Stimulated activated naive CD8-positive, alpha-beta T cell treated with anti-CD3 and anti-CD28 coated beads, Interleukin-15, Interleukin-2, amounts not matched to agents 100 U/mL and 50 U/mL, for 24 hours (primary cell): Measurements from ENCODE around the gene EMD.

ENCODE experiments used
- ATAC-seq: fragments of 150-1000 bp; cut with Tn5 transposase; one replicate; pipeline ENCODE4 v1.10.0; 2021
- DNase-seq: peaks from one replicate; pipeline ENCODE4 v3.0.0; 2021

The EMD gene

DNA sequence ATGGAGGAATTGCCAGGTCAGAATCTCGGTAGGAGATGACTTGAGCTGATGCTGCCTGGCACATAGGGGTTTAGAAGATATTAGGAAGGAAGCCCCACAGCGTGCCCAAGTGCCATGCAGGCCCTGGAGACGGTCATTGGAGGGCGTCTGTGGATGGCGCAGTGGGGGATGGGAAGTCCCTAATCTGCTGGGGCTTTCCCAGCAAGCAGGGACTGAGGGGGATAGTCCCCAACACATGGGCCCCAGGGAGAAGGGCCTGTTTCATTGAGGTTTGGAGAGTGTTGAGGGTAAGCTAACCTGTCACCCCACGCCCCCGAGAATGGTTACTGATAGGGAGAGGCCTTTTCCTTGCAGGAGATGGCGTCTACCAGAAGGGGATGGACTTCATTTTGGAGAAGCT is 40.1 kb downstream of the EMD start:
- ATAC-seq (no peak), DNase-seq (no peak)

DNA sequence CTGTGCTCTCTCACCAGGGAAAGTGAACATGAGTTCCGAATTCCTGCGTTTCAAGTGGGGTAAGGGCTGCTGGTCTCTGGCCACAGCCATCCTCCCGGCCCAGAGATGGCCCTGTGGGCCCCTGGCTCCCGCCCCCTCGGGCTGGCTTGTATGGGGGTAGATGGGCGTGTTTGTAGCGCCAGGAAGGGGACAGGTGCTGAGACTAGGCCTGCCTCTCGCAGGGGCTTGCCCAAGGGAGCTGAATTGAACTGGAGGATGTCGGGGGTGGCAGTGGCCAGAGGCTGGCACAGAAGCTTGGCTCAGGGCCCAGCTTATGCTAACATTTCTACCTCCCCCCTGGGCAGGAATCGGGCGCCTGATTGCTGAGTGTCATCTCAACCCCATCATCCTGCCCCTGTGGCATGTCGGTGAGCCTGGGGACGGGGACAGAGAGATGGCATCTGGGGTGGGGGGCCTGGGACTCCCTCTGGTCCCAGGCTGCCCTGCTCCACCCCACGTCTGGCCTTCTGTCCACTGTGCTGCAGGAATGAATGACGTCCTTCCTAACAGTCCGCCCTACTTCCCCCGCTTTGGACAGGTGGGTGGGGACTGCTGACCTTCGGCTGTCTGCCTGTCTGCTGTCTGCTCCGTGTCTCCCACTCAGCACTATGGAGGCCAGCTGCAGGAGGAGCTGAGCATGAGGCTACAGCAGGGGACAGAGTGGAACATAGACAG is 40.8 kb downstream of the EMD start:
- no peak for ATAC-seq
- no peak for DNase-seq

DNA sequence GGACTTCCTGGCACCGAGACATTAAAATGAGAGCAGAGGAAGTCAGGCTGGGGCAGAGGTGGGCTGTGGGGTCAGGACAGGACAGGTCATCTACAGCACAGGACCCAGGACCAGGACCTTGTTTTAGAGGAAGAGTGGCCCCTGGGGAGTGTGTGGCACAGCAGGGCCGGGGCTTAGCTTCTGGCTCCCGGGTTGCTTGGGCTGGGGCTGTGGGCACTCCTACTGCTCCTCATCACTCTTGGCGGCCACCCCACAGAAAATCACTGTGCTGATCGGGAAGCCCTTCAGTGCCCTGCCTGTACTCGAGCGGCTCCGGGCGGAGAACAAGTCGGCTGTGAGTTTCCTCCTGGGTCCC is 41.3 kb downstream of the EMD start:
- no peak for DNase-seq
- no peak for ATAC-seq

DNA sequence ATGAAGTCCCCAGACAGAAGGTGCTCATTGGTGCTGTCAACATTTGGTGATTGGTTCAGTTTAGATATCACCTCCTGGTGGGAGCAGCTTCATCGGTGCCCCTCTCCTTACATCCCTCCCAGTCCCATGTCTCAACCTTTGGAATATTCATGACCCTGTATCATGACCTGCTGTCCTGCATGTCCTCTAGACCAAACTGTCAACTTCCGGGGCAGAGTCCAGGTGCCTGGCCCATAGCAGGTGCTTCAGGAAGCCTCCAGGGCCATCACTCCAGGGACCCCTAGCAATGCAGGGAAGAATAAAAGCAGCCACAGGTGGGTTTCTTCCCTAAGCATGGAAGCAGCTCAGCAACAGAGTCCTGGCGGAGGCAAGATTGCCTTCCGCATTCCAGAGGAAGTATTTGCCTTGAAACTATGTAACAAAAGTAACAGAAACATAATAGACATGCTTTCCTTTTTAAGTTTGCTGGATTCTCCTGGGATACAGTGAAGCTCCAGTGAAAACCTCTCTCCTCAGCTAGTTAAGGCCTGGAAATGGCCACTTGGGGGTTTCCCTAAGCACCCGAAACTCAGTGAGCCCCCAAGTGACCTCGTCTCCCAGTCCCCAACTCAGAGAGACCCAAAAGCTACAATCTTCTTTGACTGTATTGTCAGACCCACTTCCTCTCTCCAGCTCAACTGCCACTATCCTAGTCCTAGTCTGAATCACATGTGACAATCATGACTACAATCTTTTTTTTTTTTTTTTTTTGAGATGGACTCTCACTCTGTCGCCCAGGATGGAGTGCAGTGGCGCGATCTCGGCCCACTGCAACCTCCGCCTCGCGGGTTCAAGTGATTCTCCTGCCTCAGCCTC is 48.0 kb downstream of the EMD start:
- DNase-seq = no peak
- ATAC-seq = no peak

DNA sequence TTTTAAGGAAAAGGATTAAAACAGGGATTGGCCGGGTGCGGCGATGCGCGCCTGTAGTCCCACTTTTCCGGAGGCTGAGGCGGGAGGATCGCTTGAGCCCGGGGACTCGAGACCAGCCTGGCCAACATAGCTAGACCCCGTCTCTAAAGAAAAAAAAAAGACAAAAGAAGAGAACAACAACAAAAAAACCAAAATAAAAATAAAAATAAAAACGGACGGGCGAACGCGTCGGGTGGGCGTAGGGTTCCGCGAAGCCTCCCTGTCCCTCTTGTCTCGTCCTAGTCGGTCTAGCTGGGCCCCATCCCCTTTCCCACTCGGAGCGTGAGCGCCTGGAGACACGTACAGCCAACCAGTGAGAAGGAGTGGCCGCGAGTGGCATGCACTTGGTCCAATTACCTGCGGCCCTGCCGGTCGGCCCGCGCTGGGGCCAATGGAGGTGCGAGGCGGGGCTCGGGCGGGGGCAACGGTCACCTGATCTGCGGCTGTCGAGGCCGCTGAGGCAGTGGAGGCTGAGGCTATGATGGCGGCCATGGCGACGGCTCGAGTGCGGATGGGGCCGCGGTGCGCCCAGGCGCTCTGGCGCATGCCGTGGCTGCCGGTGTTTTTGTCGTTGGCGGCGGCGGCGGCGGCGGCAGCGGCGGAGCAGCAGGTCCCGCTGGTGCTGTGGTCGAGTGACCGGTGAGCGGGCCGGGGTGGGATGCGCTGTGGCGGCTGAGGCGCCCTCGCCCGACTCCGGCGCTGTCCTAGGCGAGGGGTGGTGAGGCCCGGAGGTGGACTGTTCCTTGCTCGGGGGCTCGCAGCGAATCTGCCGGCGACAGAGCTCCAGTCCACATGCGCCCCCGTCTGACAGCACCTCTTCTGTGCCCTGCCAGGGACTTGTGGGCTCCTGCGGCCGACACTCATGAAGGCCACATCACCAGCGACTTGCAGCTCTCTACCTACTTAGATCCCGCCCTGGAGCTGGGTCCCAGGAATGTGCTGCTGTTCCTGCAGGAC is 49.4 kb downstream of the EMD start, which contains the start of gene ATP6AP1:
Gene ATP6AP1, plus strand, starts transcription at position 502 of the 996 bp plus-strand sequence. Its CDS starts 16 bp downstream, at position 518.
- peak; percentile 99 for ATAC-seq
- peak; percentile 86 for DNase-seq

DNA sequence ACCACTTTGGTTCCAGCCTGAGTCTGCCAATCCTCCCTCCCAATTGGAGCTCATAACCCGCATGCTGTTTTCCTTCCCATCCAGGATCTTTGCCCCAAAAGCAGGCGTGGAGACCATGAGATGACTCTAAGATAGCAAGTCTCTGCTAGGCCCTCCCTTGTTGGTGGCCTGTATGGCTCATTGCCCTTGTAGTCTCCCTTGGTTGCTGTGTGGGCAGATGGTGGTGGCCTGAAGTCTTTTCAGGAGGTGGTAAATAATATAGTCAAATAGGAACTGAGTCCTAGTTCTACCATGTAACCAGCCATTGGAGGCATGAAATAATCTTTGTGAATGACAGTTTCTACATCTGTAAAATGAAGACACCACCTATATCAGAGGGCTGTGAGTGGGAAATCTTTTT is 50.6 kb downstream of the EMD start:
- DNase-seq = no peak
- ATAC-seq = no peak

DNA sequence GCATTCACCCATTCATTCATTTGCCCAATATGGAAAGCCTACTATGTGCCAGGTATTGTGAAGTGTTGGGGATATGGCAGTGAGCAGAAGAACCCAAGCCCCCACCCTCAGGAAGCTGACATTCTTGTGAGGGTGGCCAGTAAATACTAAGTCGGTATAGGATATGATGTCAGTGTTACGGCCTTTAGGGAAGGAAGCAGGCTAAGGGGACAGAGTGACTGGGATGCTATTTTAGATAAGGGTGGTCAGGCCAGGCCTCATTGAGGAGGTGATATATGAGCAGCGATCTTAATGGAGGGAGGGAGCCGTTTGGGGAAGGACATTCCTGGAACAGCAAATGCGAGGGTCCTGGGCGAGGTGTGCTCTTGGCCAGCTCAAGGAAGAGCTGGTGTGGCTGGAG is 51.4 kb downstream of the EMD start:
- no peak for DNase-seq
- ATAC-seq = no peak

DNA sequence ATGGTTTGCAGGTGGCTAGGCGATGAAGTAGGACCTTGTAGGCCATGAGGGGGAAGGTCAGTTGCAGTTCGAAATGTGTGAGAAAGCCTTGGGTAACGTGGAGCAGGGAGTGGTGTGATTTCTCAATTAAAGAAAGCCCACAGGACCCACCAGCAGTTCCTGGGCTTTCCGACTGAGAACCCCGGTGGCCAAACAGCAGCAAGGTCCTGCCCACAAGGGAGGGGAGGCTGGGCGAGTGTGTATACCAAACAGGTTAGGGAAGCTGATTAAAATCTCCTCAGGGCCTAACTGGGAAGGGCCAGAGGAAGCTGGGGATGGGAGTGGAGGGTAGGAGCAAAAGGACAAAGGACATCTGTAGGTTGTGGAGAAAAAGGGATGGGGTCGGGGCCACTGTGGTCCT is 51.8 kb downstream of the EMD start:
- ATAC-seq (no peak), DNase-seq (no peak)
